Measurements from ENCODE around the gene LHX3.

The LHX3 gene

GRCh38 chr9:136202454-136203407, 2.2 kb downstream of the LHX3 start:
- H3K4me3 ChIP-seq (ENCODE audit: low read depth, low read length): no peak overlapping the region
- DNase-seq (ENCODE audit: low read depth, low spot score): no peak
- TF ChIP-seq CTCF (IDR thresholded peaks at IDR 0.05; ENCODE audit: insufficient read depth, low read length, missing control alignments): no peak
- CTCF ChIA-PET: interaction anchor here (0.9 to 1.2 kb wide), 3 partner anchors 21 to 81 kb away, joined by 4 to 5 read pairs (median 5); no protein-coding TSS in a partner anchor
- POLR2A ChIA-PET: no interaction called here

- ChIA-PET POLR2A (no interaction called here), CTCF (interaction anchor here (0.9 to 1.2 kb wide), 3 partner anchors 21 to 82 kb away, joined by 4 to 5 read pairs (median 5); no protein-coding TSS in a partner anchor)
- no peak for DNase-seq (ENCODE audit: low read depth, low spot score)
- H3K4me3 ChIP-seq (ENCODE audit: low read depth, low read length): no peak overlapping the region
- TF ChIP-seq CTCF (IDR thresholded peaks at IDR 0.05; ENCODE audit: insufficient read depth, low read length, missing control alignments): no peak
Observed at GRCh38 chr9:136201609-136202453, 3.1 kb downstream of the LHX3 start.

GRCh38 chr9:136201174-136201573, 3.8 kb downstream of the LHX3 start:
- no peak for TF ChIP-seq CTCF (IDR thresholded peaks at IDR 0.05; ENCODE audit: insufficient read depth, low read length, missing control alignments)
- POLR2A ChIA-PET: no interaction called here
- CTCF ChIA-PET: no interaction called here
- H3K4me3 ChIP-seq (ENCODE audit: low read depth, low read length): no peak overlapping the region
- no peak for DNase-seq (ENCODE audit: low read depth, low spot score)

- TF ChIP-seq CTCF (IDR thresholded peaks at IDR 0.05; ENCODE audit: insufficient read depth, low read length, missing control alignments): no peak
- ChIA-PET CTCF (no interaction called here), POLR2A (no interaction called here)
- H3K4me3 ChIP-seq (ENCODE audit: low read depth, low read length): no peak overlapping the region
- no peak for DNase-seq (ENCODE audit: low read depth, low spot score)
Observed at GRCh38 chr9:136200424-136200823, 4.5 kb downstream of the LHX3 start.

GRCh38 chr9:136199391-136200288, 5.3 kb downstream of the LHX3 start:
- ChIA-PET POLR2A (no interaction called here), CTCF (no interaction called here)
- TF ChIP-seq CTCF (IDR thresholded peaks at IDR 0.05; ENCODE audit: insufficient read depth, low read length, missing control alignments): no peak
- no peak for DNase-seq (ENCODE audit: low read depth, low spot score)
- no peak overlapping the region for H3K4me3 ChIP-seq (ENCODE audit: low read depth, low read length)
